HEK293 (cell line): Measurements from ENCODE around the gene MTMR1.

Experiments used
- CTCF ChIA-PET: fragments of 350-600 bp; formaldehyde crosslinking; extraction: SDS; loops from one replicate; lab custom pipeline; 2021; ENCODE audit warnings: antibody characterized with exemption; lab: Yijun Ruan, JAX
- POLR2A ChIA-PET: fragments of 300-600 bp; formaldehyde crosslinking; extraction: SDS; loops from one replicate; lab custom pipeline; 2020; ENCODE audit warnings: antibody characterized with exemption, inconsistent platforms; lab: Yijun Ruan, JAX
- H3K27ac ChIP-seq: fragments of 200-500 bp; sonication (Bioruptor generic); 2 replicates; pipeline ENCODE4 v1.5.1; 2014; ENCODE audit warnings: low read depth, low read length, control low read depth, inconsistent platforms; ENCODE audit errors: extremely low read depth
- H3K36me3 ChIP-seq, 2 experiments: fragments of 200-500 bp in 1 of 2; sonication (Bioruptor generic) in 1 of 2; 1 replicate in 1 of 2; 2 replicates in 1 of 2; pipeline ENCODE4 v1.5.1; 2014 to 2017; ENCODE audit warnings: inconsistent platforms in 2 of 2, low read length in 2 of 2; ENCODE audit not compliant: control insufficient read depth in 2 of 2, insufficient read depth in 1 of 2
- H3K4me1 ChIP-seq: fragments of 200-500 bp; sonication (Bioruptor generic); 2 replicates; pipeline ENCODE4 v1.5.1; 2014; ENCODE audit warnings: mild to moderate bottlenecking, low read length, inconsistent platforms; ENCODE audit not compliant: control insufficient read depth, insufficient read depth
- H3K4me3 ChIP-seq: 2 replicates; pipeline ENCODE4 v1.5.1; 2011; ENCODE audit warnings: low read depth, mild to moderate bottlenecking, control low read depth, low read length, moderate library complexity
- H3K9me3 ChIP-seq: fragments of 200-500 bp; sonication (Bioruptor generic); 2 replicates; pipeline ENCODE4 v1.5.1; 2014; ENCODE audit warnings: low read depth, low read length, inconsistent platforms; ENCODE audit not compliant: control insufficient read depth, insufficient read depth
- EGR2 ChIP-seq: fragments of 450-650 bp; formaldehyde crosslinking; IDR thresholded peaks from 2 replicates; pipeline ENCODE4 v1.5.1; 2016; ENCODE audit warnings: low read depth, missing biosample characterization, missing genetic modification characterization
- PRDM10 ChIP-seq: fragments of 450-650 bp; formaldehyde crosslinking; IDR thresholded peaks from 2 replicates; pipeline ENCODE4 v1.5.1; 2016; ENCODE audit warnings: missing biosample characterization, missing genetic modification characterization
- PRDM6 ChIP-seq: fragments of 450-650 bp; formaldehyde crosslinking; IDR thresholded peaks from 2 replicates; pipeline ENCODE4 v1.5.1; 2017; ENCODE audit warnings: missing biosample characterization, missing genetic modification characterization
- REST ChIP-seq: fragments of 450-650 bp; formaldehyde crosslinking; IDR thresholded peaks from 2 replicates; pipeline ENCODE4 v1.5.1; 2016; ENCODE audit warnings: missing biosample characterization, missing genetic modification characterization
- ZBTB20 ChIP-seq: fragments of 450-650 bp; formaldehyde crosslinking; IDR thresholded peaks from 2 replicates; pipeline ENCODE4 v1.5.1; 2016; ENCODE audit warnings: missing biosample characterization, missing genetic modification characterization
- ZIC2 ChIP-seq: fragments of 450-650 bp; formaldehyde crosslinking; IDR thresholded peaks from 2 replicates; pipeline ENCODE4 v1.5.1; 2016; ENCODE audit warnings: missing biosample characterization, missing genetic modification characterization
- ZNF140 ChIP-seq: fragments of 450-650 bp; formaldehyde crosslinking; IDR thresholded peaks from 2 replicates; pipeline ENCODE4 v1.5.1; 2016; ENCODE audit warnings: missing biosample characterization, missing genetic modification characterization
- ZNF324 ChIP-seq: fragments of 450-650 bp; formaldehyde crosslinking; IDR thresholded peaks from 2 replicates; pipeline ENCODE4 v1.5.1; 2016; ENCODE audit warnings: missing biosample characterization, missing genetic modification characterization
- ZNF366 ChIP-seq: fragments of 450-650 bp; formaldehyde crosslinking; conservative IDR thresholded peaks from 2 replicates; pipeline ENCODE4 v1.5.1; 2016; ENCODE audit warnings: missing biosample characterization, missing genetic modification characterization
- ZNF394 ChIP-seq: fragments of 450-650 bp; formaldehyde crosslinking; IDR thresholded peaks from 2 replicates; pipeline ENCODE4 v1.5.1; 2016; ENCODE audit warnings: missing biosample characterization, missing genetic modification characterization, mild to moderate bottlenecking, moderate library complexity, borderline replicate concordance
- ZNF555 ChIP-seq: fragments of 450-650 bp; formaldehyde crosslinking; conservative IDR thresholded peaks from 2 replicates; pipeline ENCODE4 v1.5.1; 2017; ENCODE audit warnings: missing biosample characterization, mild to moderate bottlenecking, missing genetic modification characterization, inconsistent platforms
- ZNF580 ChIP-seq: fragments of 450-650 bp; formaldehyde crosslinking; IDR thresholded peaks from 2 replicates; pipeline ENCODE4 v1.5.1; 2016; ENCODE audit warnings: missing biosample characterization, missing genetic modification characterization
- ZNF664 ChIP-seq: fragments of 450-650 bp; formaldehyde crosslinking; IDR thresholded peaks from 2 replicates; pipeline ENCODE4 v1.5.1; 2016; ENCODE audit warnings: missing biosample characterization, missing genetic modification characterization
- ZNF707 ChIP-seq: fragments of 450-650 bp; formaldehyde crosslinking; IDR thresholded peaks from 2 replicates; pipeline ENCODE4 v1.5.1; 2016; ENCODE audit warnings: missing biosample characterization, missing genetic modification characterization
- ZNF776 ChIP-seq: fragments of 450-650 bp; formaldehyde crosslinking; IDR thresholded peaks from 2 replicates; pipeline ENCODE4 v1.5.0; 2017; ENCODE audit warnings: missing biosample characterization, missing genetic modification characterization, borderline replicate concordance
- ZNF777 ChIP-seq: fragments of 450-650 bp; formaldehyde crosslinking; IDR thresholded peaks from 2 replicates; pipeline ENCODE4 v1.5.1; 2017; ENCODE audit warnings: missing biosample characterization, missing genetic modification characterization, borderline replicate concordance
- ZNF791 ChIP-seq: fragments of 450-650 bp; formaldehyde crosslinking; IDR thresholded peaks from 2 replicates; pipeline ENCODE4 v1.5.1; 2016; ENCODE audit warnings: missing biosample characterization, missing genetic modification characterization
- ZSCAN30 ChIP-seq: fragments of 450-650 bp; IDR thresholded peaks from 2 replicates; pipeline ENCODE4 v1.5.1; 2018; ENCODE audit warnings: missing biosample characterization, mild to moderate bottlenecking, missing genetic modification characterization, moderate library complexity
- ZSCAN5A ChIP-seq: fragments of 450-650 bp; formaldehyde crosslinking; IDR thresholded peaks from 2 replicates; pipeline ENCODE4 v1.5.1; 2016; ENCODE audit warnings: missing biosample characterization, missing genetic modification characterization

The MTMR1 gene

GRCh38 chrX:150805736-150806135 is 112.5 kb downstream of the MTMR1 start:
- CTCF ChIA-PET: no interaction called here

GRCh38 chrX:150806827-150807226 is 113.6 kb downstream of the MTMR1 start:
- Histone ChIP-seq H3K4me3 (no peak overlapping the region), H3K4me1 (no peaks in the 10 kb centered on the region), H3K27ac (no peak overlapping the region), H3K9me3 (0 out of 2 replicates have a peak, but pooled peaks cover 2% of the 10 kb centered on the region), H3K36me3 (no peaks in the 10 kb centered on the region; a peak in 1 of 3 replicates)
- POLR2A ChIA-PET: no interaction called here
- TF ChIP-seq ZNF555 (tag by site-specific recombination): no peak
- no peak for TF ChIP-seq ZNF664 (tag by site-specific recombination)
- TF ChIP-seq ZSCAN30 (tag by site-specific recombination): no peak
- no peak for TF ChIP-seq PRDM10 (tag by site-specific recombination)
- no peak for TF ChIP-seq ZNF777
- no peak for TF ChIP-seq ZBTB20 (tag by site-specific recombination)
- no peak for TF ChIP-seq ZSCAN5A (tag by site-specific recombination)
- no peak for TF ChIP-seq PRDM6 (tag by site-specific recombination)
- TF ChIP-seq ZNF707 (tag by site-specific recombination): no peak
- no peak for TF ChIP-seq ZNF324 (tag by site-specific recombination)
- no peak for TF ChIP-seq ZNF776 (tag by site-specific recombination)
- no peak for TF ChIP-seq ZNF791 (tag by site-specific recombination)
- TF ChIP-seq ZNF580: no peak
- TF ChIP-seq ZNF394 (tag by site-specific recombination): no peak
- TF ChIP-seq REST (tag by site-specific recombination): no peak
- no peak for TF ChIP-seq ZIC2 (tag by site-specific recombination)
- no peak for TF ChIP-seq ZNF366
- CTCF ChIA-PET: interaction anchor here (0.6 kb wide), 1 partner anchor 212 kb away, joined by 3 read pairs; no protein-coding TSS in a partner anchor

More at GRCh38 chrX:150805736-150806135, 112.5 kb downstream of the MTMR1 start:
- H3K9me3 ChIP-seq: 0 out of 2 replicates have a peak, but pooled peaks cover 2% of the 10 kb centered on the region
- H3K36me3 ChIP-seq: peaks cover 0 to 3% of the 10 kb centered on the region in 2 experiments; a peak in 1 of 3 replicates
- H3K4me1 ChIP-seq: no peaks in the 10 kb centered on the region
- H3K4me3 ChIP-seq: no peak overlapping the region
- POLR2A ChIA-PET: no interaction called here
- peak; percentile 43; the same call in 1 of the 2 replicates for TF ChIP-seq EGR2 (tag by site-specific recombination)
- TF ChIP-seq ZNF140 (tag by site-specific recombination): no peak
- H3K27ac ChIP-seq: no peak overlapping the region
